ENCODE results near the gene CARS2. TPM values are rescaled to one million over a fixed set of nuclear protein-coding genes. Genes with fewer than 3 reads are reported as not detected.
"Not testable (repeated sequence)": the region's sequence is repeated elsewhere in the genome, so short reads cannot be mapped to it uniquely, and the experiment has no call there.

CARS2 gene
- total RNA-seq, 1 experiment from 2014 or later = 45.6 TPM

DNA sequence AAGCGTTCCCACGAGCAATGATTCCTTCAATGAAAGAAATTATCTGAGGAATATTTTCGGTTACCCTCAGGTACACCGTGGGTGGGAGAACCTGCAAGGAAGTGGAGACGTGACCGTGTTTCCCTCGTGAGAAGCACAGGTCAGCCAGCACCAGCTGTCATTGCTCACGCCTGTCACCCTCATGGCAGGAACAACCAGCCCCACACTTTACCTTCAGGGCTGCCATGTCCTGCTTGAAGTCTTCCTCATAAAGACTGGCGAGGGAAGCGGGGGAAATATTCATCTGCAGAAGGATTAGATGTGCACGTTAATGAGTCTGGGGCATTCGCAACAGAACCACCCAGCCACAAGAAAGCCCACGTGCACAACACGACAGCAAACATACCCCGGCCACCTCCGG, 18.2 kb downstream of the CARS2 start:
- DNase-seq (ENCODE audit: low read depth) = no peak
- in situ Hi-C loops (cut with HindIII; ENCODE audit: low pct_unique_long_range_greater_than_20kb, low sequenced_read_pairs) = no loop called here

DNA sequence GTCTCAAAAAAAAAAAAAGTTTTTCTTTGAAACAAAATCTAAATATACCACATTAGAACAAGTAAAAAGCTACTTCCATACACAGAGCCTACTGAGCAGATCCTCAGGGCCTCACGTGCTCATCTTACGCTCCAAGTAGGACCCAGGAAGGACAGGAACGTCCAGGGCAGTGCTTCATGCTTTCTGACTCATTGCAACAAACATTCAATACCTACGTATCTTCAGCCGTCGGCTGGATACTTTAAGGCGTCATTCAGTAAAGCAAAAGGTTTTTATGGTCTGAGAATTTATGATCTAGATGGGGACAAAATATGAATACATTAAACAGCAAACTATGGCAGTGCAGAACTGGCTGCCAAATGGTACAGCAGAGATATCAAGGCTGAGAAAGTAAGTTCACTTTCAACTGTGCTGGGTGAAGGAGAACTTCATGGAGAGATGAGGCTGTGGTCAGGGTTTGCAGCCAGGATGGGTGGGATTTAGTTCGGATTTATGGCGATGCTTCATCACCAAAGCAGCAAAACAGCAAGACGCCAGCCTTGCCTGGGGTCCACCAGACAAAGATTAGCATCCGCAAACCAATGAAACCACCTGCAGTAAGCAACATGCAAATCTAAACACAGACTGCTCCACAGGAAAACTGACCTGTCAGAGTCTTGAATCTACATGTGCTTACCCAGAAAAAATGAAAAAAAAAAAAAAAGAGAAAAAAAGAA, 20.5 kb downstream of the CARS2 start:
- in situ Hi-C loops (cut with HindIII; ENCODE audit: low pct_unique_long_range_greater_than_20kb, low sequenced_read_pairs) = no loop called here
- DNase-seq (ENCODE audit: low read depth) = no peak

DNA sequence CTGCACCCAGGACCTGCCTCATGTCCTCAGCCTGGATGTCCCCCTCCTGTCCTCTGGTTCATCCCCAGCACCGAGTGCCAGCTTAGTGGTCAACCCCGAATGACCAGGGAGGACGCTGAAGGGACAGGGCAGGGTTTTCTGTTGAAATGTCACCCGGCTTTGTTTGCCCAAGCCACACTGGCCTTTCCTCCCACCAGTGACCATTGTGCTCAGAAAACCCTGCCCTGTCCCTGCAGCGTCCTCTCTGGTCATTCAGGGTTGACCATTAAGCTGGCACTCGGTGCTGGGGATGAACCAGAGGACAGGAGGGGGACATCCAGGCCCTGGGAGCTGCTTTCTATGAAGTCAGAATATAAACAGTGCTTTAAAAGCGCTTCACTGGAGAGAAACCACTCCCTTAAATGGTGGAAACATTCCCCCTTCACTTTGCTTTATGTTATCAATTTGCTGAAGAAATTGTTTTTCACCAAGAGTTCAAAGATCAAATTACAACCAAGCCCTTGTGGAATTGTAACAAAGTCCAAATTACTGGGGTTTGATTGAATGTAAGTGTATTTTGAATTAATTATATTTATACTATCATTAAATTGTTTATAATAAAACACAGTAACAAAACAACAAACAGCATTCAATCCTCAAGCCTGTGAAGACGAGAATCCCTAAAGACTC, 21.4 kb downstream of the CARS2 start:
- in situ Hi-C loops (cut with HindIII; ENCODE audit: low pct_unique_long_range_greater_than_20kb, low sequenced_read_pairs) = no loop called here
- no peak for DNase-seq (ENCODE audit: low read depth)

DNA sequence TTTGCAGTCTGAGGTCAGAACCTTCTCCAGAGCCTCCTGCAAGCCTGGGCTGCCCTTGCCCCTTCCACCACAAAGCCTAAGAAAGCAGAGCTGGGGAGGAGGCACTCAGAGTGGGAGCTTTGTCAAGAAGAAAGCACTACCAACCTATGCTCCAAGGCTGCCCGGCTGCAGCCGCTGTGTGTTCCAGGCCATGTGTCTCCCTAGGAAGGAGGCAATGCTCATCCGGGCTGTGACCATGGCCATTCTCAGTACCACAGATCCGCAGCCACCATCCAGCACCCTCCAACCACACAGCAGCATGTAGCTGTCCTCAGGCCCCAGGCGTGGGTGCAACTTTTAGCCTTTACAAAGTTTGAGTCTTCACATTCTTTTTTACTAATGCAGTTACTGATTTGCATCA, 22.0 kb downstream of the CARS2 start:
- in situ Hi-C loops (cut with HindIII; ENCODE audit: low pct_unique_long_range_greater_than_20kb, low sequenced_read_pairs) = no loop called here
- no peak for DNase-seq (ENCODE audit: low read depth)

DNA sequence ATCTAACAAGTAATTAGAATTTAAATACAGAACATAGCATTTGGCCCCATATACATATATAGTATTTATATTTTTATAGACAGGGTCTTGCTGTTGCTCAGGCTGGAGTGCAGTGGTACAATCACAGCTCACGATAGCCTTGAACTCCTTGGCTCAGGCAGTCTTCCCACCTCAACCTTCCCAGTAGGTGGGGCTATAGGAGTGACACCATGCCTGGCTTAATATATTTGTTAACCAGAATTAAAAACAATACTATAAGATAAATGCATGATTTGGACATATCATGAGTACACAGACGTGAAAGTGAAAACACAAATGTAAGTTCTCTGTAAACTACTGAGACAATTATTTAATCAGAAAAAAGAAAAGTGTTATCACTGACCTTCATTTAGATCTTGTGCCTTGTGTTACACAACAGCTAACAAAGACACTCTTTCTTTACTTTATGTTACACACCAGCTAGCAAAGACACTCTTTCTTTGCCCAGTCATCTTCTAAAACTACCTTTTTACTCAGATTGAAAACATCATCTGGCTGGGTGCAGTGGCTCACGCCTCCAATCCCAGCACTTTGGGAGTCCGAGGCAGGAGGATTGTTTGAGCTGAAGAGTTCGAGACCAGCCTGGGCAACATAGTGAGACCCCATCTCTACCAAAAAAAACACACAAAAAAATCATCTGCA, 22.6 kb downstream of the CARS2 start:
- DNase-seq (ENCODE audit: low read depth) = no peak
- in situ Hi-C loops (cut with HindIII; ENCODE audit: low pct_unique_long_range_greater_than_20kb, low sequenced_read_pairs) = no loop called here

DNA sequence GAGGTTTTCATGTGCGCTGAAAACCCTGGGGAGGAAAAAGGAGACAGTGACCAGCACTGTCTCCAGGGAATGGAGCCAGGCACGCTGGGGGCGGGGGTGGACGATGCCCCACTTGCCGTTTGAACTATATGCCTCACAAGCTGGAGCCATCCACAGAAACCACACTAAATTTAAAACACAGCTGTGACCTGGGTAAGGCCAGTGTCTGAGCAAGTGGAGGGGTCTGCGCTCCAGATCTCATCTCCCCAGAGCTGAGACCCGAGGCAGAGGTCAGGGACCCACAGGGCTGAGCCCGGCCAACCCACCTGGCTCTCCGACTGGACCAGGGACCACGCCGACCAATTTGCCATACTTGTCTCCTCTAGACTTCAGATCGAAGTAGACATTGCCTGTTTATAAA, 23.2 kb downstream of the CARS2 start:
- in situ Hi-C loops (cut with HindIII; ENCODE audit: low pct_unique_long_range_greater_than_20kb, low sequenced_read_pairs) = no loop called here
- no peak for DNase-seq (ENCODE audit: low read depth)

DNA sequence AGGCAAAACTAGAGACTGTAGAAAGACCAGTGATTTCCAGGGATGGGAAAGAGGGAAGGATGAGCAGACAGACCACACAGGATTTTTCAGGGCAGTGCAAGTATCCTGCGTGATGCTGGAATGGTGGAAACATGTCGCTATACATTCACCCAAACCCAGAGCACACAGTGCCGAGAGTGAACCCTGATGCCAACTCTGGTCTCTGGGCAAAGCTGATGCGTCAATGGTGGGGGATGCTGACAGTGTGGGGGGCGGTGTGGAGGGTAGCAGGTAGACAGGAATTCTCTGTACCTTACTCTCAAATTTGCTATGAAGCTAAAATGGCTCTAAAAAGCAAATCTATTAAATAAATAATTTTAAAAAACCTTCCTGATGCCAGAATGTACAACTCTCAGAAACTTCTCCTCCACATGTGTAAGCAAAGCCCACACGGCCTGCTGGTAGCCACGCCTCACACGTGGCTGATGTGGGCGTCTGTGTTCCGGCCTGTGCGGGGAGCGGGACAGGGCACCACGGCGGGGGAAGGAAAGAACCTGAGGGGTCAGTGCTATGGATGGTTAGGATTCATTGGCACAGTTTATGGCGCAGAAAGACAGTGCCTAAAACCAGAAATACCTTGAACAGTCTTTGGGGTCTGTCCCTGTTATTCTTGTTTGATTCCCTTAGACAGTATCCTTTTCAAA, 23.9 kb downstream of the CARS2 start:
- in situ Hi-C loops (cut with HindIII; ENCODE audit: low pct_unique_long_range_greater_than_20kb, low sequenced_read_pairs) = no loop called here
- no peak for DNase-seq (ENCODE audit: low read depth)

DNA sequence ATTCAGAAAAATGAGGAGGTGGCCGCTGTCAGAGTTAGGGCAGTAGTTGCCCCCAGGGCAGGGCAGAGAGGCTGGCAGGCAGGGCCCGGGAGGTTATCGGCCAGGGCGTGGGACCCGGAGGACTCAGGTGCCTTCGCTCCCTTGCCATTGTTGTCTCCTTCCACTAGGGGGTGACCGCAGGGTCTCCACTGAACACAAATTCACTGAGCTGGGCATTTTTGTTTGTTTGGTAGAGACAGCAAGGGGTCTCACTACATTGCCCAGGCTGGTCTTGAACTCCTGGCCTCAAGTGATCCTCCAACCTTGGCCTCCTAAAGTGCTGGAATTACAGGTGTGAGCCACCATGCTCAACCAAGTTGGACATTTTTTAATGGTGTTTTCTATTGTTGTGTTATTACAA, 25.1 kb downstream of the CARS2 start:
- in situ Hi-C loops (cut with HindIII; ENCODE audit: low pct_unique_long_range_greater_than_20kb, low sequenced_read_pairs) = no loop called here
- DNase-seq (ENCODE audit: low read depth) = no peak

DNA sequence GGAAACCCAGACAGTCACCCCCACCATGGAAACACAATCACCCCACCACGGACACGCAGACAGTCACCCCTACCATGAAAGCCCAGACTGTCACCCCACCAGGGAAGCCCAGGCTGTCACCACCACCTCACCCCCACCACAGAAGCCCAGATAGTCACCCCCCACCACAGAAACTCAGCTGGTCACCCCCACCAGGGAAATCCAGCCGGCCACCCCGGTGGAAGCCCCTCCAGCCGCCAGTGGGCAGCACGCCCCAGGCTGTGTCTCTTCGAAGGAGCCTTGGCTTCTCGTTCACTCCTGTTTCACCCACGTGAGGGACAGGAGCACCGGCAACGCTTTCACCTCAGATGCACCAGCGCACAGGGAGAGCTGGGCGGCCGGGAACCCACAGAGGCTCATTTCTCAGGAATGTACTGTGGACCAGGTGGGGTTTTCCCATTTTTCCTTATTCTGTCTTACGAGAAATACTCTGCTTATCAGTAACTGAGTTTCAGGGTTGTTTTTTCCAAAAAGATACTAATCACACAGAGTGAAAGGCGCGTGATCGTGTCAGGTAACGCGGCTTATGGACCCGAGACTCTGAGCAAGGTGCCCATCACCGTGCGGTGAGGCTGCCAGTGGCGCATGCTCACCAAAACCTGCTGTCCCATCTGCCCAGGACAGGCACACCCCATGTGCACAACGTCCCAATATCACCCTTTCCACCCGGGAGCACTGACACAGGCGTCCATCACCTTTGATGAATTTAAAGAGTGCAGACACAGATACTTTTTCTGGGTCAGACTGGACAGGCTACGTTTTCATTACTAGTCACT, 28.0 kb downstream of the CARS2 start:
- in situ Hi-C loops (cut with HindIII; ENCODE audit: low pct_unique_long_range_greater_than_20kb, low sequenced_read_pairs) = no loop called here
- no peak for DNase-seq (ENCODE audit: low read depth)

DNA sequence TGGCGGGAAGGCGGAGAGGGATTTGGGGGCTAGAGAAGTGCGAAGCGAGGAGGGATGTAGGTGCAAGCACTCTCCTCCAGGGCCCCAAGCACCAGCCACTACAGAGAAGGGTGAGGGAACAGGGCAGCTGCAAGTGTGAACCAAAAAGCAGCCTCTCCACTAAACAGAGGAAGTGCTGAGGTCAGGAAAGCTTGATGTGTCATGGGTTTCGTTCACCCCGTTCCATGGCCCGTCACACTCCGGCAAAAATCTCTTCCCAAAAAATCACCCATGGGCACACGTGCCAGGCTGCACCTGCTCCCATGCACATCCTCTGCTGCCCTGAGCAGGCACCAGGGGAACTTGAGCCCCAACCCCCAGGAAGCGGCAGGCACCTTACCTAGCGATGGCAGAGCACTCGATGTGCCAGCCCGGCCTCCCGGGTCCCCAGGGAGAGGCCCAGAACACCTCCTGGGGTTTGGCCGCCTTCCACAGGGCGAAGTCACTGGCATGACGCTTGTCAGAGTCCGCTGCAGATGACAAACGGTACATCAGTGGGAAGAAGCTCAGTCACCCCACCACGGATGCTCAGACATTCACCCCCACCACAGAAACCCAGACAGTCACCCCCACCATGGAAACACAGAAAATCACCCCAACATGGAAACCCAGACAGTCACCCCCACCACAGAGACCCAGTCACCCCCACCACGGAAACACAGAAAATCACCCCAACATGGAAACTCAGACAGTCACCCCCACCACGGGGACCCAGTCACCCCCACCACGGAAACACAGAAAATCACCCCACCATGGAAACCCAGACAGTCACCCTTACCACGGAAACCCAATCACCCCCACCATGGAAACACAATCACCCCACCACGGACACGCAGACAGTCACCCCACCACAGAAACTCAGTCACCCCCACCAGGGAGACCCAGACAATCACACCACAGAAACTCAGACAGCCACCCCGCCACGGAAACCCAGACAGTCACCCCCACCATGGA, 29.0 kb downstream of the CARS2 start:
- DNase-seq (ENCODE audit: low read depth) = no peak
- in situ Hi-C loops (cut with HindIII; ENCODE audit: low pct_unique_long_range_greater_than_20kb, low sequenced_read_pairs) = no loop called here

DNA sequence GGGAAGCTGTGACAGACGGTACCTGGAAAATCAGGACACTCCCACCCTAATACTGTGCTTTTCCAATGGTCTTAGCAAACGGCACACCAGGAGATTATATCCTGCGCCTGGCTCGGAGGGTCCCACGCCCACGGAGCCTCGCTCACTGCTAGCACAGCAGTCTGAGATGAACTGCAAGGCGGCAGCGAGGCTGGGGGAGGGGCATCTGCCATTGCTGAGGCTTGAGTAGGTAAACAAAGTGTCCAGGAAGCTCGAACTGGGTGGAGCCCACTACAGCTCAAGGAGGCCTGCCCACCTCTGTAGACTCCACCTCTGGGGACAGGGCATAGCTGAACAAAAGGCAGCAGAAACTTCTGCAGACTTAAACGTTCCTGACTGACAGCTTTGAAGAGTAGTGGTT, 36.1 kb downstream of the CARS2 start:
- DNase-seq (ENCODE audit: low read depth); in situ Hi-C loops (cut with HindIII; ENCODE audit: low pct_unique_long_range_greater_than_20kb, low sequenced_read_pairs): not testable (repeated sequence)

DNA sequence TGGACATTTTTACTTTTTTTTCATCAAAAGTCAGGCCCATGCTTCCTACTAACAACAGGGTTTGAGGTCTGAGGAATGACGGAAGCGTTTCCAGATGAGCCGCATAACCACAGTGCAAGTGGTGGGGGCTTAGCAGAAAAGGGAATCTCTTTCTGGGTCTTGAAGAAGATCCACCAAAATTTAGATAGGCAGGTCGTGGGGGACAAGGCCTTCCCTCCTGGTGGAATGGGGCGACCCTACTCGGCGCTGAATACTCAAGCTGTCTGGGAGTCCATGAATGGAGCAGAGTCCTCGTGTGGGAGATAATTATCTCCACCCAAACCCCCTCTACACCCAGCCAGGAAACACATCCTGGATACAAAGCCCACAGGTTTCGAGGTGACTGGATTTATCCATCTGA, 36.9 kb downstream of the CARS2 start:
- in situ Hi-C loops (cut with HindIII; ENCODE audit: low pct_unique_long_range_greater_than_20kb, low sequenced_read_pairs) = no loop called here
- no peak for DNase-seq (ENCODE audit: low read depth)

DNA sequence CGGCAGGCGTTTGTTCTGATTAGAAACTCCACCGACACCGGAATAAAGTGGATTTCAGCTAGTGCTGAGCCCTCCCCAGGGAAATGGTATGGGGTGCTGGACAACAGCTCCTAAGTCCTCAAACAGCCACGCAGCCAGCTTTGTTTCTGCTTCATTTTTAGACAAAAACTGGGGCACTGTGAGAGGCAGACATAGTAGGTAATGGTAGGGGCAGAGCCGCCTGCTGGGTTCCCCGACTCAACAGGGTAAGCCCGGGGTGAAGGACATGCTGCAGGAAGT, 39.7 kb downstream of the CARS2 start:
- no peak for DNase-seq (ENCODE audit: low read depth)
- in situ Hi-C loops (cut with HindIII; ENCODE audit: low pct_unique_long_range_greater_than_20kb, low sequenced_read_pairs) = no loop called here

DNA sequence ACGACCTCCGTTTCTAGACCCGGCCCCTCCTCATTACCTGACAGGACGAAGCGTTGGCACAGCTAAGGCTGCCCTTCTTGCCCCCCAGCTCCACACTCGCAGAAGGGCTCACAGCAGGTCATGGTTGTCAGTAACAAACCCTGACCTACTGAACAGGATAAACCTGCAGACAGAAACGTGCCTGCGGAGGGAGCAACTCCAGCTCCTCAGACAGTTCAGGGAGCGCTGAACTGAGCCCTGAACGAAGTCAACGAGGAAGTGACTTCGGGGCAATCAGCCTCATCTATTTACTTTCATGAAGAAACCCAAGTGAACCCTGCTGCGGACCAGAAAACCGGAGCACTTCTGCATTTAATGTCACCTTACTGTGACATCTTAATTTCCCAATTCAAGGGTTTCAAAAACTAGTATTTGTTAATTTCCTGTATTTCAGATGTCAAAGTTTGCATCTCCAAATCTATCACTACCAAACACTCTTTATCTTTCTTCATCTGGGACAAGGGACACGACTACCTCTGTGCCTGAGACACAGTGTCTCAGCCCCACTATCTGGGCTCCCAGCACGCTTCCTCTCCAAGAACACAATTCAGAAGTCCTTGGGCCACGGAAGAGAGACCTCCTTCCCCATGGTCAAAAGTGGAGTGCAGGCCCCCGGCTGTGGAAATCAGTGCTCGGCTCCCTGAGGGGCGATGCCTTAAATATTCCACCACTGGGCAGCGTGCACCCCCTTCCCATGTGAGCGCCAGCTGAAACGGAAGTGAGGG, 40.2 kb downstream of the CARS2 start:
- in situ Hi-C loops (cut with HindIII; ENCODE audit: low pct_unique_long_range_greater_than_20kb, low sequenced_read_pairs) = no loop called here
- no peak for DNase-seq (ENCODE audit: low read depth)

DNA sequence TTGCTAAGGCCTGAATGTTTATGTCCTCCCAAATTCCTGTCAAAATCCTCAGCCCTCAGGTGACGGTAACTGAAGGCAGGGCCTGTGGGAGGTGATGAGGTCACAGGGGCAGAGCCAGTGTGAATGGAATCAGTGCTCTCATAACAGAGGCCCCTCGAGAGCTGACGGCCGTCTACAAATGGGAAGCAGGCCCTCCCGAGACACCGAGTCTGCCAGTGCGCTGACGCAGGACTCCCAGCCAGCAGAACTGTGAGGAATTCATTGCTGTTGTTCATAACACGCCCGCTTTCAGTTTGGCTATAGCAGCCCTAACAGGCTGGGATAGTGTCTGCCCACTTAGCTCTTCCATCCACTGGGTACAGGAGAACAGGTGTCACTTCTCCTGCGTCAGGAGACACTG, 41.2 kb downstream of the CARS2 start:
- in situ Hi-C loops (cut with HindIII; ENCODE audit: low pct_unique_long_range_greater_than_20kb, low sequenced_read_pairs) = no loop called here
- no peak for DNase-seq (ENCODE audit: low read depth)

DNA sequence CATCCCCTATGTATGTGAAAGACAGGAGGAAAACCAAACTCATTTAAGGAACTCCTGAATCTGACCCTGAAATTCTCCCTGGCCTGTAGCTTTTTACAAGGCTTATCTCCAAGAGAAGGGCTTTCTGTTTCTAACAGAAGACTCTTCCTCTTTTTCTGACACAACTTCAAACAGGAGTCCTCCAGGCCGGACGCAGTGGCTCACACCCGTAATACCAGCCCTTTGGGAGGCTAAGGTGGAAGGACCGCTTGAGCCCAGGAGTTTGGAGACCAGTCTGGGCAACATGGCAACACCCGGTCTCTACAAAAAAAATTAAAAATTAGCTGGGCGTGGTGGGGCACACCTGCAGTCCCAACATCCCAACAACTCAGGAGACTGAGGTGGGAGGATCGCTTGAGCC, 41.9 kb downstream of the CARS2 start:
- no peak for DNase-seq (ENCODE audit: low read depth)
- in situ Hi-C loops (cut with HindIII; ENCODE audit: low pct_unique_long_range_greater_than_20kb, low sequenced_read_pairs) = no loop called here

DNA sequence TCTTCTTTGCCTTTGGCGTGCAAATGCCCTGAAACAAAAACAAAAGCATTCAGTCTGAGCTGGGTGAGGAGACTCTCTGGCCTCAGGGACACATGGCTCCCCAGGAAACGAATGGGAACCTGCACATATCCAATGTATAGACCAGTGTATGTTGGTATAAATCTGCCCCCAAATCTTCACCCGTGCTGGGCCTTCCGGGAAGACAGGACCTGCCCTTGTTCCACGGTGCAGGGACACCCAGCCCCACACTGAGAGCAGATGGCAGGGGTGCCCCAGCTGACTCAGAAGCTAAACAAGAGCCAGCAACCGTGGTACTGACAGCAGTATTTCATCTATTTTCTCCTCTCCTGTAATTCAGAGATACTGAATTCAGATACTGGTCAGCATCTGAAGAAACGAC, 42.4 kb downstream of the CARS2 start:
- no peak for DNase-seq (ENCODE audit: low read depth)
- in situ Hi-C loops (cut with HindIII; ENCODE audit: low pct_unique_long_range_greater_than_20kb, low sequenced_read_pairs) = no loop called here
